NT2/D1 (cell line): ENCODE results near the gene NPAS2.

ENCODE experiments used
- SUZ12 ChIP-seq: IDR thresholded peaks from 2 replicates; pipeline ENCODE4 v1.6.1; 2011; ENCODE audit not compliant: insufficient read length, insufficient read depth; ENCODE audit errors: extremely low read depth
- YY1 ChIP-seq: IDR thresholded peaks from 2 replicates; pipeline ENCODE4 v1.6.1; 2011; ENCODE audit not compliant: insufficient read length, insufficient read depth
- ZNF274 ChIP-seq: IDR thresholded peaks from 2 replicates; pipeline ENCODE4 v1.6.1; 2011; ENCODE audit warnings: mild to moderate bottlenecking, low read depth, low read length

DNA sequence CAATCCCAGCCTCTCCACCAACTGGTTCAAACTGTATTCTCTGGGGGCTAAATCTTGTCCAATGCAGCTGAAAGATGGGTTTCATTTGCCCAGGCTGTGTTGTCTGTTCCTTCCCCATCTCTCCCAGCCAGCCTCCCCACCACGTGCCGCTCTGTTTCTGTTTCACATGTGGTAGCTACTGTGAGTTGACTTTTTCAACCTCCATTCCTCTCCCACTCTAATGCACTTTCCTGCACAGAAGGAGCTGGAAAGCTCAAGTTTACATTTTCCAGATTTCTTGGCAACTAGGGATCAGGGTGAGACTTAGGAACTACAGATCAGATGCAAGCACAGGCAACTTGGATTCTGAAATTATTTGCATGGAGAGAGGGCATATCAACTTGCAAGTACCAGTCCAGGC is 19.0 kb upstream of the NPAS2 start:
- TF ChIP-seq ZNF274: no peak
- TF ChIP-seq YY1: no peak
- no peak for TF ChIP-seq SUZ12
